ENCODE results near the gene SHISAL2A.

Gene SHISAL2A

DNA sequence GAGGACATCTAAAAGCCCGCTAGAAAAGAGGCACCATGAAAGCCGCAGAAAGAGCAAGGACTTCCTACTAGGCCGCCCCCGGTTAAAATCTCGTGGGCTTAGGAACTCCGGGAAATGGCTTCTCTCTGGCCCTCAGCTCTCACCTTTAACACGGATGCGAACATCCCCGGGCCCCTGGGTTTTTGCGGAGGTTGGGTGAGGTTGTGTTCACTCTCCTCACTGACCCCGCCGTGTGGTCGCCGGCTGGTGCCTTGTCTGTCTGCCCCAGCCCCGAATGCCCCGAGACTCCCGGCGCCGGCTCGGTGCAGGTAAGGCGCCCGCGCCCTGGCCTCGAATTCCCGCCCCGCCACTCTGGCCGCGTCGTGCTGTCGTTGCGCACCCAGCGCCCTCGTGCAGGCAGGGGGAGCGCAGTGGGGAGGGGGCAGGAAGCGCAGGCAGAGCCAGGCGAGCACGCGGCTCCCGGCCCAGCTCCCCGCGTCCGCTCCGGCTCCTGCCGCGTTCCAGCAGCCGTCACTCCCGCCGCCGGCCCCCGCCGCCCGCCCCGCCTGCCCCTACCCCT is at the start of gene SHISAL2A:
TSS of gene SHISAL2A (plus strand) at position 437 of the 559 bp plus-strand sequence. CDS start 326 bp downstream, outside the sequence.
- no peak for DNase-seq (ENCODE audit: low read depth in 1 of 2, low spot score in 1 of 2)
- no peak for TF ChIP-seq JUND (IDR thresholded peaks at IDR 0.05; ENCODE audit: low read depth)
- in situ Hi-C loops (cut with HindIII; ENCODE audit: low pct_unique_long_range_greater_than_20kb, low sequenced_read_pairs): no loop called here

DNA sequence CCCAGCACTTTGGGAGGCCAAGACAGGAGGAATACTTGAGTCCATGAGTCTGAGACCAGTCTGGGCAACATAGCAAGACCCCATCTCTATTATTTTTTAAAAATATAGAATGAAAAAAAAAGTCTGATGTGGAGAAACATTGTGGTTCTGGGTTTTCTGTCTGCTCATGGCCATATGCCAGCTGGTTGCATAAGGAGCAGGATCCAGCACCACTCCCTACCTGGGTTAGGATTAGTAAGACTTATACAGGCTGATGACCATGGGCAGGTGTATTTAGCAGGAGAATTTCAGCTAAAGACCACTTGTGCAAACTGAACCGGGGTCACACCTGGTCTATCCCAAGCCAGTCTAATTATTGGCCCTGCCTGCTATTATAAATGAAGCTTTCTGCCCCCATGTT is 47.5 kb upstream of the SHISAL2A start:
- DNase-seq (ENCODE audit: low read depth in 1 of 2, low spot score in 1 of 2): no peak
- TF ChIP-seq JUND (IDR thresholded peaks at IDR 0.05; ENCODE audit: low read depth): no peak
- in situ Hi-C loops (cut with HindIII; ENCODE audit: low pct_unique_long_range_greater_than_20kb, low sequenced_read_pairs): no loop called here

DNA sequence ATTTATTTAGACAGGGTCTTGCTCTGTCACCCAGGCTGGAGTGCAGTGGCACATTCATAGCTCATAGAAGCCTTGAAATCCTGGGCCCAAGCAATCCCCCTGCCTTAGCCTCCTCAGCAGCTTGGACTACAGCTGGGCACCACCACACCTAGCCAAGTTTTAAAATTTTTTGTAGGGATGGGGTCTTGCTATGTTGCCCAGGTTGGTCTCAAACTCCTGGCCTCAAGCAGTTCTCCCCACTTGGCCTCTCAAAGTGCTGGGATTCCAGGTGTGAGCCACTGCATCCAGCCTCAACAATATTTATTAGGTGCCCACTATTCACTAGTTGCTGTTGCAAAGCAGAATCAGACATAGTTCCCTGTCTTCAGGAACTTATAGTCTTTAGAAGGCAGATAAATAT is 44.9 kb upstream of the SHISAL2A start:
- TF ChIP-seq JUND (IDR thresholded peaks at IDR 0.05; ENCODE audit: low read depth): no peak
- DNase-seq (ENCODE audit: low read depth in 1 of 2, low spot score in 1 of 2): no peak
- in situ Hi-C loops (cut with HindIII; ENCODE audit: low pct_unique_long_range_greater_than_20kb, low sequenced_read_pairs): no loop called here

DNA sequence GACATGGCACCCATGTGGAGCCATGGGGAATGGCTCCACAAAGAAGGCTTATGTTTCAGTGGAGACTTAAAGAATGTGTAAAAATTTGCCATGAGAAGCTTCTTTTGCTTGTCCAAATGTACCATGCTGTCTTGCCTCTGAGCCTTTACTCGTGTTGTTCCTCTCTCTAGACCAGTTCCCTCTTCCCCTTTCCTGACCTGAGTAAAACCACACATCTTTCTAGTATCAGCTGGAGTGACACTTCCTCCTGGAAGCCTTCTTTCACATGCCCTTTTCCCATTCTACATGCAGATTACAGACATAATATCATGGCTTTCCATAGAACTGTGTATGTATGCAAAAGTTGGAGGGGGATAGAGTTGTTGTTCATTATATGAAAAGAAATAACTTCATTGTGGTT is 44.4 kb upstream of the SHISAL2A start:
- DNase-seq (ENCODE audit: low read depth in 1 of 2, low spot score in 1 of 2): no peak

DNA sequence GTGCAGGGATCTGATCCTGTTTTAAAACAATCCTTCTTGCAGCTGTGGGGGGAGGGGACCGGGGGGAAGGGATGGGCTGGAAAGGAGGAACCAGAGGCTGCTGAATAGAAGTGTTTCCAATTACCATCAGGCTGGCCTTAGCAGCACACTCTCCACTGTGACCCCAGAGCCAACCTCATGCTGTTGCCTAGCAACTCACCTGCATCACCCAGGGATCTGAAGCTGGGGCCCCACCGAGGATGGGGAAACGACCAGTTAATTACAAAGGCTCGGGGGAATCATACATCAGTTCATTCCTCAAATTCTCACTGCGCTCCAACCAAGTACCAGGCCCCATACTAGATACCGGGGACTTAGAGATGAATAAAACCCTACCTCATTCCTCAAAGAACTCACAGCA is 42.7 kb upstream of the SHISAL2A start:
- in situ Hi-C loops (cut with HindIII; ENCODE audit: low pct_unique_long_range_greater_than_20kb, low sequenced_read_pairs): no loop called here
- no peak for DNase-seq (ENCODE audit: low read depth in 1 of 2, low spot score in 1 of 2)
- TF ChIP-seq JUND (IDR thresholded peaks at IDR 0.05; ENCODE audit: low read depth): no peak

More for the DNA sequence above, 44.4 kb upstream of the SHISAL2A start:
- no peak for TF ChIP-seq JUND (IDR thresholded peaks at IDR 0.05; ENCODE audit: low read depth)
- in situ Hi-C loops (cut with HindIII; ENCODE audit: low pct_unique_long_range_greater_than_20kb, low sequenced_read_pairs): no loop called here

DNA sequence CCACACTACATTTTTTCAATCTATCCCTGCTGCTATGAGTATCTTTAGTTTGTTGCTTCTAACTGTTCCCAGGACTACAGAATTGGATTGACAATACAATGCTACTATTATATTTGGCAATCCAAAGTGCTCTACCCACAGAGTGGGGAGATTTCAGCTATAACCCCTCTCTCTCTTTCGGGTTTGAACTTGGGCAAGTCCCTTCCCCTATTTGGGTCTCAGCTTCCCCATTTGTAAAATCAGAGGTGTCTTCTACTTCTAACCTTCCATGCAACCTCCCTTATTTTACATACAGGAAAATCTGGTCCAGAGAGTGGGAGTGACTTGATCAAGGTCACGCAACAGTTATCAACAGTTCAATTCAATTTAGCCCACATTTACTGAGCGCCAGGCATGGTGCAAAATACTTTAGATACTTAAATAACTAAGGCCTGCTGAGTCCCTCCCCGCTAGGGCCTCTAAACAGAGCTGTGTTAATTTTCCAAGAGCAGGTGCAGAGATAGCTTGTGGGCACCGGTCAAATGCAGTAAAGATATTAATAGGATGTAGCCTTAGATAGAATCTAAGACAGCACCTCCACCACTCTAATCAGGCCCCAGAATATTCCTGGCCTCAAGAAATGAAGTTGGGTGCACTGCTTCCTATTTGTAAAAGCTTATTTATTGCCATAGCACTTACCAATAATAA is 40.2 kb upstream of the SHISAL2A start:
- in situ Hi-C loops (cut with HindIII; ENCODE audit: low pct_unique_long_range_greater_than_20kb, low sequenced_read_pairs): no loop called here
- TF ChIP-seq JUND (IDR thresholded peaks at IDR 0.05; ENCODE audit: low read depth): no peak
- DNase-seq (ENCODE audit: low read depth in 1 of 2, low spot score in 1 of 2): no peak

DNA sequence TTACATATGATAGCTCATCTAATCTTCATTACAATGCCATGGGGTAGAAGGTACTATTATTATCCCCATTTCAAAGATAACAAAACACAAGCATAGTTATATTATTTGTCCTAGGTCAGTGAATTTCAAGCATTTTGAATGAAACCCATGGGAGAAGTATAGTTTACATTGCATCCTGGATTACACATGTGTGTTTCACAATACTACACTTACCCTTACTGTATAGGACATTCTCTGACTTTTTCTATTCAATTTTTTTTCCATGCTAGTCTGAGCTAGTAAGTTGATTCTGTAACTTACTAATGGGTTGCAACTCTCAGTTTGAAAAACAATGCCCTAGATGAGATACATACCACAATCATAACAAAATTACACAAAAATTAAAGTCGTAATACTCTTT is 39.5 kb upstream of the SHISAL2A start:
- DNase-seq (ENCODE audit: low read depth in 1 of 2, low spot score in 1 of 2): no peak
- in situ Hi-C loops (cut with HindIII; ENCODE audit: low pct_unique_long_range_greater_than_20kb, low sequenced_read_pairs): no loop called here
- no peak for TF ChIP-seq JUND (IDR thresholded peaks at IDR 0.05; ENCODE audit: low read depth)

DNA sequence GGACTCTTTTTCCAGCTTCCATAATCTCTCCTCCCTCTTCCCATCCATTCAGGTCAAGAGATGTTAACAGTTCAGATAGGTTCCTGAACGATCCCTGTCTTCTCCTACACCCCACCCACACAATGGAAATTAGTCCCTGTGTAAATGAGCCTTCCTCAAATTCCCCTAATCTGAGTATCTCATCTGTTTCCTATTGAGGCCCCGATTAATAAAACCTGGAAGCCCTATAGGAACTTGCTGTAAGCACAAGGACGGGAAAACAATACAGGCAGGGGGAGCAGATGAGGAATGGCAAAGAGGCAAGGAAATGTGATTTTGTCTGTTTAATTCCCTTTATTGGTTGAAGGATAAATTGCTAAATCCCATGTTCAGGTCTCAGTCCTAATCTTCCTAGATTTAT is 37.9 kb upstream of the SHISAL2A start:
- in situ Hi-C loops (cut with HindIII; ENCODE audit: low pct_unique_long_range_greater_than_20kb, low sequenced_read_pairs): no loop called here
- no peak for TF ChIP-seq JUND (IDR thresholded peaks at IDR 0.05; ENCODE audit: low read depth)
- no peak for DNase-seq (ENCODE audit: low read depth in 1 of 2, low spot score in 1 of 2)

DNA sequence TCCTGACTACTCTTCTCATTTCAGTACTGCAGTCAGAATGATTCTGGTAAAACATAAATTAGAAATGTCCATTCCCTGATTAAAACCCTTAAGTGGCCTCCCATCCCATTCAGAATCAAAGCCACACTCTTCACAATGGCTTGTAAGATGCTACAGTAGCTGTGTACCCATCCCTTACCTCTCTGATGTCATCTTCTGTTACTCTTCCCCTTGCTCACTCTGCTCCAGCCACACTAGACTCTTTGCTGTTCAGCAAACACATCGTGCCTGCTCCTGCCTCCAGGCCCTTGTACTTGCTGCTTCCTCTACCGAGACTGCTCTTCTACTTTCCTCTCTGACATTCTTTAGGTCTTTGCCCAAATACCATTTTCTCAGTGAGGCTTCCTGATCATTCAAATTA is 35.1 kb upstream of the SHISAL2A start:
- DNase-seq (ENCODE audit: low read depth in 1 of 2, low spot score in 1 of 2): peak in 1 of 2 experiments; percentile 4
- no peak for TF ChIP-seq JUND (IDR thresholded peaks at IDR 0.05; ENCODE audit: low read depth)
- in situ Hi-C loops (cut with HindIII; ENCODE audit: low pct_unique_long_range_greater_than_20kb, low sequenced_read_pairs): no loop called here

DNA sequence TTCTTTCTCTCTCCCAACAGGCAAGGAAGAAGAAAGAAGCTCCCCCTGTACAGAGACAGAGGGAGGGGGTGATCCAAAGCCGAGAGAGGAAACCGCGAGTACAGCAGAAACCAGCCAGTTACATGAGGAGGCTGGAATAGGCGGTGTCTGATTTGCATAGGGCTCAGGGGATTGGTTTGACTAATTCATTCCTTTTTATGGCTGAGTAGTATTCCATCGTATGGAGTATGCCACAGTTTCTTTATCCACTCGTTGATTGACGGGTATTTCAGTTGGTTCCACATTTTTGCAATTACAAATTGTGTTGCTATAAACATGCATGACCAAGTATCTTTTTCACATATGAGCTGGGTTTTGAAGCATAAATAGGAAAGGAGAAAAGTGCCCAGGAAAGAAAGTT is 34.2 kb upstream of the SHISAL2A start:
- in situ Hi-C loops (cut with HindIII; ENCODE audit: low pct_unique_long_range_greater_than_20kb, low sequenced_read_pairs): no loop called here
- no peak for TF ChIP-seq JUND (IDR thresholded peaks at IDR 0.05; ENCODE audit: low read depth)
- DNase-seq (ENCODE audit: low read depth in 1 of 2, low spot score in 1 of 2): no peak

DNA sequence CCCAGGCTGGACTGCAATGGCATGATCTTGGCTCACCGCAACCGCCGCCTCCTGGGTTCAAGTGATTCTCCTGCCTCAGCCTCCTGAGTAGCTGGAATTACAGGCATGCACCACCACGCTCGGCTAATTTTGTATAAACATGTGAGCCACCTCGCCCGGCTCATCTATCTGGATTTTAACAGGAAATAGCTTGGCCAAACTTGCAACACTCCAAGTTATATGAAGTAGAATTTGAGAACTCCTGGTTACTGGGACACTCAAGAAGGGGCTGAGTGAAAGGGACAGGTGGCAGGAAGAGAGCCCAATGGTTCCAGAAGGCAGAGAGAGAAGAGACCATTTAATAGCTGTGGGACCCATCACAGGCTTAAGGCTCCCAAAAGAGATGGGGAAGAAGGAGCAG is 33.7 kb upstream of the SHISAL2A start:
- DNase-seq (ENCODE audit: low read depth in 1 of 2, low spot score in 1 of 2): no peak
- in situ Hi-C loops (cut with HindIII; ENCODE audit: low pct_unique_long_range_greater_than_20kb, low sequenced_read_pairs): no loop called here
- no peak for TF ChIP-seq JUND (IDR thresholded peaks at IDR 0.05; ENCODE audit: low read depth)

DNA sequence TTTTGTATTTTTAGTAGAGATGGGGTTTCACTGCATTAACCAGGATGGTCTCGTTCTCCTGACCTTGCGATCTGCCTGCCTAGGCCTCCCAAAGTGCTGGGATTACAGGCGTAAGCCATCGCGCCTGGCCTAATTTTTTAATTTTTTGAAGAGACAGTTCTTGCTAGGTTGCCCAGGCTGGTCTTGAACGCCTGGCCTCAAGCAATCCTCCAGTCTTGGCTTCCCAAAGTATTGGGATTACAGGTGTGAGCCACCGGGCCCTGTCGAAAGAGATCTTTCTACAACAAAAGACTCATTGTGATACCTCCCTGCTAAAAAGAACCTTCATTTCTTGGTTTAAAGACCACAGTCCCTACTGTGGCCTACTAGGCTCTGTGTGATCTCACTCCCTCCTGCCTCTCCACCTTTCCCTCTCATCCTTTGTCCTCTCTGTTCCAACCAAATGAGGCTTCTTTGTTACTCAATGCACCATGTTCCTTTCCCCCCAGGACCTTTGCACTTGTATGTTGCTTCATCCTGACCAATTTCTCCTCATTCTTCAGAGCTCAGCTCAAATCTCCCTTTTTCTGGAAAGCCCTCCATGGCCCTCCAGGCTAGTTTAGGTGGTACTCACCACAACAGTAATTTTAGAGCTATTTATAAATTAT is 32.3 kb upstream of the SHISAL2A start:
- no peak for TF ChIP-seq JUND (IDR thresholded peaks at IDR 0.05; ENCODE audit: low read depth)
- DNase-seq (ENCODE audit: low read depth in 1 of 2, low spot score in 1 of 2): no peak
- in situ Hi-C loops (cut with HindIII; ENCODE audit: low pct_unique_long_range_greater_than_20kb, low sequenced_read_pairs): no loop called here

DNA sequence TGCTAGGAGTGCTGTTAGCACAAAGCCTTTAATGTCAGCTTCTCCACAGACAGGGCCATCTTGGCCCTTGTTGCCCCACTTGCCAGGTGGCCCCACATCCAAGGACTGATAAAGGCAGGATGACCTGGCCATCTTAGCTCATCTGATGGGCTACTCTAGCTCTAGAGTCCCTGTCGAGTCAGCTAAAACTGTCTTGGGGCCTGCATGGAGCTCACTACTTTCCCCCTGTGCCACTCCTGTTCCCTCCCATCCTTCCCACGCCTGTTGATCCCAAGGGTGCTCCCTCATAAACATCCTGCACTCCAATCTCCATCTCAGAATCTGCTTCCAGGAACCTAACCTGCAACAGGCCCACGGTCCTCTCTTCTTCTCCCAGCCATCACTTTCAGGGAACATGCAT is 31.4 kb upstream of the SHISAL2A start:
- no peak for TF ChIP-seq JUND (IDR thresholded peaks at IDR 0.05; ENCODE audit: low read depth)
- in situ Hi-C loops (cut with HindIII; ENCODE audit: low pct_unique_long_range_greater_than_20kb, low sequenced_read_pairs): no loop called here
- no peak for DNase-seq (ENCODE audit: low read depth in 1 of 2, low spot score in 1 of 2)

All from T47D (cell line).